Breast epithelium (tissue), 3 donors: Measurements from ENCODE around the gene SLC6A9.

Experiments
- CTCF ChIP-seq, 3 donors: fragments of 450-650 bp; IDR thresholded peaks; one replicate each; pipeline ENCODE4 v1.5.1; 2016 to 2017; ENCODE audit warnings: antibody characterized with exemption in 3 of 3, mild to moderate bottlenecking in 3 of 3, moderate library complexity in 3 of 3
- POLR2A ChIP-seq: fragments of 450-650 bp; IDR thresholded peaks from one replicate; pipeline ENCODE4 v1.6.1; 2016; ENCODE audit warnings: antibody characterized with exemption, mild to moderate bottlenecking, moderate library complexity

- TF ChIP-seq CTCF (IDR thresholded peaks at IDR 0.05) (no peak), POLR2A (no peak)
These were observed 9.6 kb upstream of the SLC6A9 start for GRCh38 chr1:44040846-44041245.
